Esophagus muscularis mucosa (tissue), 4 donors: Measurements from ENCODE around the gene STAT1.

Experiments
- EP300 ChIP-seq: sonication (generic); formaldehyde crosslinking; IDR thresholded peaks from one replicate; pipeline ENCODE4 v1.6.1; 2017; ENCODE audit warnings: antibody characterized with exemption
- POLR2A ChIP-seq: fragments of 450-650 bp; IDR thresholded peaks from one replicate; pipeline ENCODE4 v1.6.1; 2017; ENCODE audit warnings: antibody characterized with exemption, moderate library complexity, mild to moderate bottlenecking, low read depth
- TF ChIP-seq, protein P1 (sequence below), 3 experiments: fragments of 200-600 bp in 2 of 3; fragments of 450-650 bp in 1 of 3; sonication (generic) in 2 of 3; IDR thresholded peaks; one replicate each; pipeline ENCODE4 v1.5.1; 2017 to 2019; ENCODE audit warnings: antibody characterized with exemption in 3 of 3, mild to moderate bottlenecking in 2 of 3, moderate library complexity in 1 of 3

DNA sequence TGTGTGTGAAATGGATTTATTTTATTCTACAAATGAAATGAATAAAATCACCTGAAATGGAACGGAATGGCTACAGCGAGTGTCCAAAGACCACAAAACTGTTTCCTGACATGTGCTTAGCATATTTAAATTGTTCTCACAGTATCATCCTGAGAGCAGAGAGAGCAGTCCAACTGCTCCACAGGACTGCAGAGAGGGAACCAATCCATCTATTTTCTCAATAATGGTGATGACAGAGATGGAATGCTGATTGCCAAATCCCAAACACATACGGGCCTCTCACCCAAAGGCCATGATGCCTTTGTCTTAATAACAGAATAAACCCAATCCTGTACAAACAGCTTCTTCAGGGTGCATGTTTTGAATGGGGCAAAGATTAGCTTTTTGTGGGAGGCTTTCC, 41.1 kb downstream of the STAT1 start:
- TF ChIP-seq POLR2A (no peak), EP300 (no peak)
- TF ChIP-seq, protein P1, sequence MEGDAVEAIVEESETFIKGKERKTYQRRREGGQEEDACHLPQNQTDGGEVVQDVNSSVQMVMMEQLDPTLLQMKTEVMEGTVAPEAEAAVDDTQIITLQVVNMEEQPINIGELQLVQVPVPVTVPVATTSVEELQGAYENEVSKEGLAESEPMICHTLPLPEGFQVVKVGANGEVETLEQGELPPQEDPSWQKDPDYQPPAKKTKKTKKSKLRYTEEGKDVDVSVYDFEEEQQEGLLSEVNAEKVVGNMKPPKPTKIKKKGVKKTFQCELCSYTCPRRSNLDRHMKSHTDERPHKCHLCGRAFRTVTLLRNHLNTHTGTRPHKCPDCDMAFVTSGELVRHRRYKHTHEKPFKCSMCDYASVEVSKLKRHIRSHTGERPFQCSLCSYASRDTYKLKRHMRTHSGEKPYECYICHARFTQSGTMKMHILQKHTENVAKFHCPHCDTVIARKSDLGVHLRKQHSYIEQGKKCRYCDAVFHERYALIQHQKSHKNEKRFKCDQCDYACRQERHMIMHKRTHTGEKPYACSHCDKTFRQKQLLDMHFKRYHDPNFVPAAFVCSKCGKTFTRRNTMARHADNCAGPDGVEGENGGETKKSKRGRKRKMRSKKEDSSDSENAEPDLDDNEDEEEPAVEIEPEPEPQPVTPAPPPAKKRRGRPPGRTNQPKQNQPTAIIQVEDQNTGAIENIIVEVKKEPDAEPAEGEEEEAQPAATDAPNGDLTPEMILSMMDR (IDR thresholded peaks at IDR 0.05) = no peak
